ENCODE measurements around the gene TMSB15C. TPM values are rescaled to one million over a fixed set of nuclear protein-coding genes. Genes with fewer than 3 reads are reported as not detected.
"Not testable (repeated sequence)": the region's sequence is repeated elsewhere in the genome, so short reads cannot be mapped to it uniquely, and the experiment has no call there.

TMSB15C gene
- 2.9 and 4.1 TPM in 2 replicates for total RNA-seq

- DNase-seq (ENCODE audit: low read depth); H3K4me3 ChIP-seq (ENCODE audit: low read depth, low read length): not testable (repeated sequence)
Observed at GRCh38 chrX:104075778-104076445, at the start of gene TMSB15C. Gene TMSB15C (minus strand): TSS chrX:104076236.

DNA sequence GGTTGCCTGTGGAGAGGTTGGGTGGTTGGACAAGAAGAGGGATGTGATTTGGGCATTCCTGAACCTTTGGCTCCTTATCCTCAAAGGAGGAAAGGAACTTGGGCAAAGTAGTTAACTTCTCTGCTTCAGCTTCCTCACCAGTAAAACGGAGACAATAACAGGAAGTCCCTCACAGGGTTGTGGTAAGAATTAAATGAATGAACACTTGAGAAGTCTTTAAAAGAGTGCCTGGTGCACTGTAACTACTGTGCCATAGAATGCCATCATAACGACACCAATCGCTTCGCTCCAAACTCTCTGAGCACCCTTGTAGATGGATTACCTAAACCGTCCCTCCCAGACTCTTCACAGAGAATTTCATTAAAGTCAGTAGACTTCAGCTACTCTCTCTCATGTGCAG lies 46.8 kb upstream of the TMSB15C start:
- no peak for DNase-seq (ENCODE audit: low read depth)
- H3K4me3 ChIP-seq (ENCODE audit: low read depth, low read length), result no peak overlapping the region
- TF ChIP-seq CTCF (conservative IDR thresholded peaks at IDR 0.05; ENCODE audit: low read depth, low read length), result no peak

GRCh38 chrX:104118765-104119164 lies 42.7 kb upstream of the TMSB15C start:
- H3K4me3 ChIP-seq (ENCODE audit: low read depth, low read length), result no peak overlapping the region
- DNase-seq (ENCODE audit: low read depth), result no peak
- no peak for TF ChIP-seq CTCF (conservative IDR thresholded peaks at IDR 0.05; ENCODE audit: low read depth, low read length)

DNA sequence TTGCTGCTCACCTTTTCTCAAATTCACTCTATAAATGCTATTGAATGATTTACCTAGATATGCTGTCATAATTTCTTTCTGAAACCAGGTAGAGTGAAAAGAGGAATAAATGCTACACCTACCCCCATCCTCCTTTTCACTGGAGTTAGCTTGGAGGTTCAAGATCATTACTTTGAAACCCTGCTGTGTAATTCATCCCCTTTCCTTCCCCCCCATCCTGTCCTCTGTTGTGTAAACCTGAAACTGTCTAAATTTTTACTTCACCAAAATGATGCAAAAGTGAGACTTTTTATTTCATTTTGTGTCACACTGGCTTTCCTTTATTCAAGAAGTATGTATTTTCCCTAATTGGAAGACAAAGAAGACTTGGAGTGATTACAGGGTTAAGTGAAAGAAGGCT lies 41.7 kb upstream of the TMSB15C start:
- DNase-seq (ENCODE audit: low read depth), result no peak
- no peak overlapping the region for H3K4me3 ChIP-seq (ENCODE audit: low read depth, low read length)
- TF ChIP-seq CTCF (conservative IDR thresholded peaks at IDR 0.05; ENCODE audit: low read depth, low read length), result no peak

DNA sequence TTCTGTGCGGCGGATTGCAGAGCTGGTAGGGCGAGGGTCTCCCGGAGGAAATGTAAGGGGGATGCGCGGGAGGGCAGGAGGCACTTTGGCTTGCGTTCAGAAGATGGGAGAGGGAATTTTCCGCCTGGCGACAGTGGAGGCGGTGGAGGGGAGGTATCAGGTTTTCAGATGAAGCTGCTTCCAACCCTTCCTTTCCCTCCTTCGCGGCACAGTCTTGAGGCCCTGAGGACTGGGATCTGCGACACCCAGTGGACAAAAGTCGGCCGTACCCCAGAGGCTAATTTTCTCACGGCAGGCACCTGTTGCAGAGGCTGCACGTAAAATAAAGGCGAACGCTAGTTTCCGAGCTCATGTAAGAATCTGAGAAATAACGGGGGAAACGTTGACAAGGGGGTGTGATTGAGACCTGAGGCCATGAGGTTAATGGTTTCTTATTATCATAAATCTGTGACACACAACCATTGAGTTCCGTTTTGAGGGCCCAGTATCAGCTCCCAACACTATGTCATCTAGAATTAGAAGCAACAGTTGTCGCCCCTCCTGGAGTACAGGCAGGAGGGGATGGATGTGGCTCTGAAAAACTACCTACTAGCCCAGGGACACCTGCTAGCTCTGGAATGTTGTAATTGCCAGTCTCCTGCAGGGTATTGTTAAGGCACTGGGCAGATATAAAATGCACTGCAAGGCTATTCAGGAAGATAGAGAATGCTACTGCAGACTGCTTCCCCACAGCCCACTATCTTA lies 37.4 kb upstream of the TMSB15C start:
- H3K4me3 ChIP-seq (ENCODE audit: low read depth, low read length), result peak overlapping the region; percentile 59
- TF ChIP-seq CTCF (conservative IDR thresholded peaks at IDR 0.05; ENCODE audit: low read depth, low read length), result peak; percentile 58
- no peak for DNase-seq (ENCODE audit: low read depth)

DNA sequence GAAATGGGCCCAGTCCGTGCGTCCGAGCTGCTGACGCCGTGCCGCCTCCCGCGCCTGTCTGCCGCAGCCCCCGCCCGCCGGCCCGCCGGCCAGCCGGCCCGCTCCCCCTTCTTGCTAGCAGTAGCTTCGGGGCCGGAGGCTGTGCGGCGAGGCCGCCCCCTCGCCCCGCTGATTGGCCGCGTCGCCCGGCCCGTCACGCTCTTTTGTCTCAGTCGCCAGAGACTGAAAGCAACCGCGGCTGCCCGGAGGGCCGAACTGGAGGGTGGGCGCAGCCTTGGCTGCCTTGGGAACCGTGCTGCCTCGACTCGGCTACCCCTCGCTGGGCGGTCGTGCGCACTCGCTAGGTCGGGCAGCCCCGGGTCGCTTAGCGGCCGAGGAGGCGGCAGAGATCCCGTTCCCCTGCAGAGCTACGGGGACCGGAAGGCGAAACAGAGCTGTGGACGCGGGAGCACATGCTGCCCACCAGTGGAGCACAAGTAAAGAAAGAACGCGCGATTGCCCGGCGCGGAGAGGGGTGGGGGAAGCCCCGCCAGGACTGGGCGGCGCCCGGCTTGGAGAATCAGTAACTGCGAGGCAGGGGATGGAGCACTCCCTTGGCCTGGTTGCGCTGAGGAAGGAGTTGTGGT lies 36.4 kb upstream of the TMSB15C start, which contains the start of gene ZCCHC18:
Gene ZCCHC18 (plus strand): TSS at position 198 of the 626 bp plus-strand sequence. CDS start 1,589 bp downstream, outside the sequence.
- no peak for DNase-seq (ENCODE audit: low read depth)
- peak within 1 kb of the TSS; percentile 59 for H3K4me3 ChIP-seq (ENCODE audit: low read depth, low read length)
- TF ChIP-seq CTCF (conservative IDR thresholded peaks at IDR 0.05; ENCODE audit: low read depth, low read length), result no peak

DNA sequence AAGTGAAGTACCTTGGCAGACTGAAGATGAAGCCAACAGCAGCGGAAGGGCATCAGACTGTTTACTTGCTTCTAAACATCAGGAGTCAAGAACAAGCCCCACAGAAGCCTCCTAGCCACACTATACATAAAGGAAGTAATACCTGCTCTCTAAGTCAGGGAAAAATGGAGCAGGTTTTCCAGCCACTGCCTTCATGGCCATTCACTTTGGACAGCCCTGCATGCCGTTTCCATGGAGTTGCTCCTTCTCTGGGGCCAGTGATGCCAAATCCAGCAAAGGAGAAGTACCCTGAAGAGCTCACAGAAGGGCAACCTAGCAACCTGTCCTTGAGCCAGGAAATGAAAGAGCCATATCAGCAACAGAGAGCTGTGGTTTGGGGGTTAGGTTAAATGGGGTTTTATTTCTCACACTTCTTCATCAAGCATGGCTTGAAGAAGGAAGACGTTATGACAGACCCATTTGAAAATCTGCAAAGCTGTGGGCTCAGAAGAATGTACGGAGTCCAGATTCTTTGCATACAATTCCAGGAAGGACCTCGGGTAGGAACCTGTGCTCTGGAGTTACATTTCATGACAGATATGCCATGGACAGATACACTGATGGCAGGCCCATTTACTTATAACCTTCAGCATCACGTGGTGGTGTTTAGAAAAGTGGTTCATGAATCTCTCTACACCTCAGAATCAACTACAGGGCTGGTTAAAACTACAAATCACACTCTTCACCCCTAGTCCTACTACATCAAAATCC lies 34.6 kb upstream of the TMSB15C start:
- not testable (repeated sequence) for DNase-seq (ENCODE audit: low read depth); H3K4me3 ChIP-seq (ENCODE audit: low read depth, low read length)
